ENCODE data around the gene TMEM209.

GRCh38 chr7:130143334-130143732 is 61.9 kb downstream of the TMEM209 start:
- TF ChIP-seq, protein P1, sequence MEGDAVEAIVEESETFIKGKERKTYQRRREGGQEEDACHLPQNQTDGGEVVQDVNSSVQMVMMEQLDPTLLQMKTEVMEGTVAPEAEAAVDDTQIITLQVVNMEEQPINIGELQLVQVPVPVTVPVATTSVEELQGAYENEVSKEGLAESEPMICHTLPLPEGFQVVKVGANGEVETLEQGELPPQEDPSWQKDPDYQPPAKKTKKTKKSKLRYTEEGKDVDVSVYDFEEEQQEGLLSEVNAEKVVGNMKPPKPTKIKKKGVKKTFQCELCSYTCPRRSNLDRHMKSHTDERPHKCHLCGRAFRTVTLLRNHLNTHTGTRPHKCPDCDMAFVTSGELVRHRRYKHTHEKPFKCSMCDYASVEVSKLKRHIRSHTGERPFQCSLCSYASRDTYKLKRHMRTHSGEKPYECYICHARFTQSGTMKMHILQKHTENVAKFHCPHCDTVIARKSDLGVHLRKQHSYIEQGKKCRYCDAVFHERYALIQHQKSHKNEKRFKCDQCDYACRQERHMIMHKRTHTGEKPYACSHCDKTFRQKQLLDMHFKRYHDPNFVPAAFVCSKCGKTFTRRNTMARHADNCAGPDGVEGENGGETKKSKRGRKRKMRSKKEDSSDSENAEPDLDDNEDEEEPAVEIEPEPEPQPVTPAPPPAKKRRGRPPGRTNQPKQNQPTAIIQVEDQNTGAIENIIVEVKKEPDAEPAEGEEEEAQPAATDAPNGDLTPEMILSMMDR (IDR thresholded peaks at IDR 0.05) = no peak
- TF ChIP-seq POLR2A (IDR thresholded peaks at IDR 0.05) = no peak

Data from adrenal gland (tissue), 5 donors.